IMR-90 (cell line): ENCODE measurements around the gene FBXW12. TPM values are rescaled to one million over a fixed set of nuclear protein-coding genes. Genes with fewer than 3 reads are reported as not detected.

Experiments used
- ATAC-seq: fragments of 200-7000 bp; cut with Tn5 transposase; 2 replicates; pipeline ENCODE4 v1.9.1; 2020; ENCODE audit warnings: low read depth, mild to moderate bottlenecking, moderate library complexity
- BruUV-seq: library from RNA; stranded (reverse); fragments of 400-500 nt; replicated peaks from 2 replicates; lab custom pipeline; 2021; lab: Mats Ljungman, UMichigan
- CTCF ChIA-PET: fragments of 300-600 bp; formaldehyde crosslinking; extraction: SDS; loops from one replicate; lab custom pipeline; 2021; ENCODE audit warnings: antibody characterized with exemption; lab: Yijun Ruan, JAX
- POLR2A ChIA-PET: fragments of 300-600 bp; sonication (Branson Sonifier 250); formaldehyde crosslinking; loops from one replicate; lab custom pipeline; 2022; ENCODE audit warnings: antibody characterized with exemption; ENCODE audit not compliant: unreplicated experiment; lab: Charles Lee
- DNase-seq: peaks from one replicate; pipeline ENCODE4 v3.0.0; 2013
- H2AFZ ChIP-seq: replicated peaks from 2 replicates; pipeline ENCODE3; 2013; ENCODE audit warnings: low read length, mild to moderate bottlenecking; ENCODE audit not compliant: poor library complexity
- H2AK5ac ChIP-seq: 2 replicates; pipeline ENCODE4 v1.6.1; 2013; ENCODE audit warnings: low read depth, low read length, inconsistent platforms
- H2AK9ac ChIP-seq: replicated peaks from 2 replicates; pipeline ENCODE3; 2013; ENCODE audit warnings: mild to moderate bottlenecking, low read depth, low read length, moderate library complexity; ENCODE audit not compliant: poor library complexity
- H2BK120ac ChIP-seq: 2 replicates; pipeline ENCODE4 v1.6.1; 2013; ENCODE audit warnings: low read depth, low read length, inconsistent platforms
- H2BK15ac ChIP-seq: 3 replicates; pipeline ENCODE4 v1.6.1; 2013; ENCODE audit warnings: low read depth, low read length, inconsistent platforms
- H2BK20ac ChIP-seq: 2 replicates; pipeline ENCODE4 v1.6.1; 2013; ENCODE audit warnings: low read depth, mild to moderate bottlenecking, inconsistent platforms, low read length, moderate library complexity
- H2BK5ac ChIP-seq: 2 replicates; pipeline ENCODE4 v1.6.1; 2013; ENCODE audit warnings: mild to moderate bottlenecking, low read depth, low read length, inconsistent platforms; ENCODE audit not compliant: poor library complexity, severe bottlenecking
- H3K14ac ChIP-seq: replicated peaks from 2 replicates; pipeline ENCODE4 v1.6.1; 2013; ENCODE audit warnings: low read depth, low read length, inconsistent platforms
- H3K18ac ChIP-seq: 2 replicates; pipeline ENCODE4 v1.6.1; 2013; ENCODE audit warnings: low read depth, low read length, control low read depth
- H3K23ac ChIP-seq: 2 replicates; pipeline ENCODE4 v1.6.1; 2013; ENCODE audit warnings: low read depth, low read length, inconsistent platforms
- H3K27ac ChIP-seq: 2 replicates; pipeline ENCODE4 v1.5.1; 2013; ENCODE audit warnings: mild to moderate bottlenecking, control low read depth, low read length; ENCODE audit not compliant: insufficient read depth
- H3K27me3 ChIP-seq: 2 replicates; pipeline ENCODE4 v1.6.1; 2013; ENCODE audit warnings: low read length; ENCODE audit not compliant: control insufficient read depth, insufficient read depth
- H3K36me3 ChIP-seq: 2 replicates; pipeline ENCODE4 v1.6.1; 2013; ENCODE audit warnings: low read length, mixed read lengths; ENCODE audit not compliant: control insufficient read depth, insufficient read depth
- H3K4ac ChIP-seq: 2 replicates; pipeline ENCODE4 v1.6.1; 2013; ENCODE audit warnings: low read depth, low read length, inconsistent platforms
- H3K4me1 ChIP-seq: 2 replicates; pipeline ENCODE4 v1.6.1; 2013; ENCODE audit warnings: low read length, mixed read lengths; ENCODE audit not compliant: control insufficient read depth, insufficient read depth
- H3K4me2 ChIP-seq: 2 replicates; pipeline ENCODE4 v1.6.1; 2013; ENCODE audit warnings: low read depth, mild to moderate bottlenecking, control low read depth, low read length, moderate library complexity
- H3K4me3 ChIP-seq: 2 replicates; pipeline ENCODE4 v1.5.1; 2013; ENCODE audit warnings: low read depth, mild to moderate bottlenecking, control low read depth, low read length, moderate library complexity; ENCODE audit not compliant: insufficient read depth
- H3K56ac ChIP-seq: 2 replicates; pipeline ENCODE4 v1.6.1; 2013; ENCODE audit warnings: low read length, inconsistent platforms; ENCODE audit not compliant: insufficient read depth; ENCODE audit errors: extremely low read depth
- H3K79me1 ChIP-seq, 2 experiments: 2 replicates each; pipeline ENCODE4 v1.6.1; 2013; ENCODE audit warnings: low read length in 2 of 2, inconsistent platforms in 1 of 2, low read depth in 1 of 2
- H3K9ac ChIP-seq: 2 replicates; pipeline ENCODE4 v1.6.1; 2013; ENCODE audit warnings: low read depth, low read length, control low read depth
- H3K9me1 ChIP-seq: 2 replicates; pipeline ENCODE4 v1.6.1; 2013; ENCODE audit warnings: low read length, inconsistent platforms; ENCODE audit not compliant: insufficient read depth
- H3K9me3 ChIP-seq: 2 replicates; pipeline ENCODE4 v1.6.1; 2013; ENCODE audit warnings: low read length; ENCODE audit not compliant: control insufficient read depth, insufficient read depth
- H4K20me1 ChIP-seq: 2 replicates; pipeline ENCODE4 v1.6.1; 2013; ENCODE audit warnings: low read length, inconsistent platforms; ENCODE audit not compliant: insufficient read depth
- H4K5ac ChIP-seq: 2 replicates; pipeline ENCODE4 v1.6.1; 2013; ENCODE audit warnings: mild to moderate bottlenecking, low read depth, low read length, control low read depth
- H4K8ac ChIP-seq, 2 experiments: 2 replicates each; pipeline ENCODE4 v1.6.1; 2013; ENCODE audit warnings: low read depth in 2 of 2, low read length in 2 of 2, control low read depth in 1 of 2, inconsistent platforms in 1 of 2
- H4K91ac ChIP-seq: 2 replicates; pipeline ENCODE4 v1.6.1; 2013; ENCODE audit warnings: low read depth, low read length, inconsistent platforms; ENCODE audit not compliant: insufficient read depth
- BHLHE40 ChIP-seq: fragments of 150-350 bp; IDR thresholded peaks from 2 replicates; pipeline ENCODE4 v1.6.1; 2016; ENCODE audit warnings: mild to moderate bottlenecking, low read depth, low read length
- CEBPB ChIP-seq: IDR thresholded peaks from 2 replicates; pipeline ENCODE4 v1.6.1; 2012; ENCODE audit warnings: low read depth, low read length, improper control_type of control experiment
- CHD1 ChIP-seq: IDR thresholded peaks from 2 replicates; pipeline ENCODE4 v1.6.1; 2012; ENCODE audit warnings: low read depth, low read length, improper control_type of control experiment
- CTCF ChIP-seq: conservative IDR thresholded peaks from 2 replicates; pipeline ENCODE4 v1.5.1; 2012; ENCODE audit warnings: mild to moderate bottlenecking, low read depth, low read length, improper control_type of control experiment
- ELK1 ChIP-seq: fragments of 150-350 bp; IDR thresholded peaks from 2 replicates; pipeline ENCODE4 v1.6.1; 2016; ENCODE audit warnings: low read depth, mild to moderate bottlenecking, low read length, moderate library complexity, borderline replicate concordance
- FOS ChIP-seq: fragments of 150-350 bp; IDR thresholded peaks from 2 replicates; pipeline ENCODE4 v1.6.1; 2016; ENCODE audit warnings: low read depth, low read length
- MAFK ChIP-seq: IDR thresholded peaks from 2 replicates; pipeline ENCODE4 v1.6.1; 2012; ENCODE audit warnings: low read depth, low read length, improper control_type of control experiment
- MAZ ChIP-seq: IDR thresholded peaks from 2 replicates; pipeline ENCODE4 v1.6.1; 2012; ENCODE audit warnings: low read depth, mild to moderate bottlenecking, low read length, improper control_type of control experiment, moderate library complexity, borderline replicate concordance
- MXI1 ChIP-seq: IDR thresholded peaks from 2 replicates; pipeline ENCODE4 v1.6.1; 2012; ENCODE audit warnings: low read depth, mild to moderate bottlenecking, low read length, moderate library complexity, borderline replicate concordance
- NFE2L2 ChIP-seq: fragments of 150-350 bp; IDR thresholded peaks from 2 replicates; pipeline ENCODE4 v1.6.1; 2016; ENCODE audit warnings: low read depth, mild to moderate bottlenecking, low read length
- POLR2A ChIP-seq: IDR thresholded peaks from 2 replicates; pipeline ENCODE4 v1.6.1; 2012; ENCODE audit warnings: mild to moderate bottlenecking, low read depth, low read length
- RAD21 ChIP-seq: IDR thresholded peaks from 2 replicates; pipeline ENCODE4 v1.6.1; 2012; ENCODE audit warnings: low read length, improper control_type of control experiment
- RCOR1 ChIP-seq: IDR thresholded peaks from 2 replicates; pipeline ENCODE4 v1.6.1; 2012; ENCODE audit warnings: mild to moderate bottlenecking, low read length, improper control_type of control experiment; ENCODE audit not compliant: insufficient replicate concordance
- RFX5 ChIP-seq: IDR thresholded peaks from 2 replicates; pipeline ENCODE4 v1.8.0; 2012; ENCODE audit warnings: low read depth, mild to moderate bottlenecking, low read length, moderate library complexity
- SMC3 ChIP-seq: fragments of 150-350 bp; IDR thresholded peaks from 2 replicates; pipeline ENCODE4 v1.6.1; 2016; ENCODE audit warnings: low read depth, mild to moderate bottlenecking, antibody characterized with exemption, low read length, moderate library complexity
- USF2 ChIP-seq: fragments of 150-350 bp; IDR thresholded peaks from 2 replicates; pipeline ENCODE4 v1.6.1; 2017; ENCODE audit warnings: mild to moderate bottlenecking, antibody characterized with exemption, low read length, low read depth
- WGBS, 2 experiments: methylation state at CpG; one replicate each; pipeline versions ENCODE4 v1.1.5 to v1.1.7; 2013; ENCODE audit warnings: missing lambda C conversion rate in 2 of 2; ENCODE audit not compliant: insufficient read length in 1 of 2; ENCODE audit errors: extremely low coverage in 2 of 2; 5-methylcytosine and 5-hydroxymethylcytosine counted together
- dilution Hi-C: fragments of 300-500 bp; cut with HindIII; formaldehyde crosslinking; loops from one replicate; pipeline ENCODE4 v1.14.3; 2018; ENCODE audit warnings: low sequenced_read_pairs; ENCODE audit not compliant: unreplicated experiment
- in situ Hi-C: fragments of 300-500 bp; cut with MboI; formaldehyde crosslinking; loops from 3 replicates; pipeline ENCODE4 v1.14.3; 2019; ENCODE audit warnings: low sequenced_read_pairs, inconsistent platforms, mixed read lengths
- intact Hi-C: fragments of 100-400 bp; cut with micrococcal nuclease; formaldehyde crosslinking; loops from 2 replicates; pipeline ENCODE4 v1.10.0; 2022
- polyA plus RNA-seq, 3 experiments: library from polyadenylated mRNA; depleted of rRNA; stranded (reverse); fragments of >200 nt; gene quantifications; 2 replicates each; pipeline ENCODE4 v1.2.3, GENCODE V29; 2012; ENCODE audit warnings: low replicate concordance in 1 of 3
- total RNA-seq: library from RNA; depleted of rRNA; stranded (reverse); fragments of >200 nt; gene quantifications from 2 replicates; pipeline ENCODE4 v1.2.3, GENCODE V29; 2012

The FBXW12 gene
- total and polyA plus RNA-seq, 2 of the 4 experiments (the other 2 are of a cell fraction), result not detected

GRCh38 chr3:48343432-48343831, 28.6 kb upstream of the FBXW12 start:
- POLR2A ChIA-PET, result no interaction called here
- BruUV-seq, result no TSS peak
- H3K18ac ChIP-seq, result no peak overlapping the region
- ATAC-seq (no peak; the same call in none of the 2 replicates), DNase-seq (no peak)
- H2BK20ac ChIP-seq, result no peak overlapping the region
- H3K9me1 ChIP-seq, result no peaks in the 10 kb centered on the region
- CTCF ChIA-PET, result interaction anchor here (0.6 kb wide), 1 partner anchor 970 kb away, joined by 4 read pairs; no protein-coding TSS in a partner anchor
- in situ Hi-C loops (no loop called here), dilution Hi-C loops (no loop called here), intact Hi-C loops (no loop called here)
- no peak overlapping the region for H3K56ac ChIP-seq
- no peak overlapping the region for H3K4me3 ChIP-seq
- H3K36me3 ChIP-seq, result no peaks in the 10 kb centered on the region
- H3K23ac ChIP-seq, result no peak overlapping the region
- no peaks in the 10 kb centered on the region for H4K20me1 ChIP-seq
- H4K91ac ChIP-seq, result no peak overlapping the region
- peaks cover 4% of the 10 kb centered on the region; the same call in 1 of the 2 replicates for H3K27me3 ChIP-seq
- H3K4ac ChIP-seq, result no peak overlapping the region
- no peaks in the 10 kb centered on the region for H3K4me1 ChIP-seq
- no peak overlapping the region for H3K14ac ChIP-seq
- no peak overlapping the region for H2BK120ac ChIP-seq
- no peaks in the 10 kb centered on the region for H3K9me3 ChIP-seq
- H4K8ac ChIP-seq, result no peak overlapping the region
- TF ChIP-seq MXI1, result no peak
- TF ChIP-seq MAZ, result no peak
- TF ChIP-seq CEBPB, result no peak
- no peak for TF ChIP-seq CHD1
- TF ChIP-seq CTCF, result no peak
- TF ChIP-seq RAD21, result no peak
- TF ChIP-seq MAFK, result no peak
- no peak for TF ChIP-seq RCOR1
- no peak for TF ChIP-seq SMC3
- TF ChIP-seq FOS, result no peak
- no peak for TF ChIP-seq POLR2A
- no peak for TF ChIP-seq RFX5
- TF ChIP-seq USF2, result no peak
- no peak for TF ChIP-seq BHLHE40
- no peak for TF ChIP-seq NFE2L2
- TF ChIP-seq ELK1, result no peak
- no peak overlapping the region for H2AK5ac ChIP-seq
- H2BK15ac ChIP-seq, result no peak overlapping the region
- no peak overlapping the region for H3K9ac ChIP-seq
- no peak overlapping the region for H4K5ac ChIP-seq
- H2AFZ ChIP-seq, result no peak overlapping the region
- H3K79me1 ChIP-seq, result no peaks in the 10 kb centered on the region
- no peak overlapping the region for H2AK9ac ChIP-seq
- no CpG with 5 or more reads among the region's 8 CpGs for WGBS, 2 experiments
- H3K27ac ChIP-seq, result no peak overlapping the region
- H3K4me2 ChIP-seq, result no peak overlapping the region
- H2BK5ac ChIP-seq, result no peak overlapping the region
